A673 (cell line): ENCODE results near the gene PLCB4.

Experiments used
- EZH2 ChIP-seq: fragments of 200-600 bp; sonication (generic); IDR thresholded peaks from 2 replicates; pipeline ENCODE4 v1.6.1; 2017; ENCODE audit warnings: borderline replicate concordance, low read depth, mild to moderate bottlenecking, mixed read lengths, antibody characterized with exemption, low read length; ENCODE audit not compliant: poor library complexity, severe bottlenecking
- TF ChIP-seq, protein P1 (sequence below): fragments of 300-800, 200-600 bp; sonication (generic); conservative IDR thresholded peaks from 2 replicates; pipeline ENCODE4 v1.5.1; 2017; ENCODE audit warnings: low read depth, mild to moderate bottlenecking, antibody characterized with exemption, low read length, moderate library complexity, mixed read lengths

DNA sequence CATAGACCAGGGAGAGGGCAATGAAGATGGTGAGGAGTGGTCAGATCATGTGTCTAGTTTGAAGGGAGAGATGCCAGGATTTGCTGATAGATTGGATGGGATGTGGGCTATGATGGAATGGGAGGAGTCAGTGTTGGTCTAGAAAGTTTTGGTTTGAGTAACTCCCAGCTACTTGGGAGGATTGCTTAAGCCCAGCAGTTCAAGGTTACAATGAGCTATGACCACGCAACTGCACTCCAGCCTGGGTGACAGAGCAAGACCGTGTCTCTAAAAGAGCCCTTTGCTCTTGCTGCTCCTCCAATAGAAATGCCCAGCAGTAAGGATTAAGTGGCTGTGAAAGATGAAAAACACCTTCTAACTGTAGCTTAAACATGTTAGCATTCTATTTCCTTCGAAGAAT, 427.3 kb downstream of the PLCB4 start:
- TF ChIP-seq, protein P1, sequence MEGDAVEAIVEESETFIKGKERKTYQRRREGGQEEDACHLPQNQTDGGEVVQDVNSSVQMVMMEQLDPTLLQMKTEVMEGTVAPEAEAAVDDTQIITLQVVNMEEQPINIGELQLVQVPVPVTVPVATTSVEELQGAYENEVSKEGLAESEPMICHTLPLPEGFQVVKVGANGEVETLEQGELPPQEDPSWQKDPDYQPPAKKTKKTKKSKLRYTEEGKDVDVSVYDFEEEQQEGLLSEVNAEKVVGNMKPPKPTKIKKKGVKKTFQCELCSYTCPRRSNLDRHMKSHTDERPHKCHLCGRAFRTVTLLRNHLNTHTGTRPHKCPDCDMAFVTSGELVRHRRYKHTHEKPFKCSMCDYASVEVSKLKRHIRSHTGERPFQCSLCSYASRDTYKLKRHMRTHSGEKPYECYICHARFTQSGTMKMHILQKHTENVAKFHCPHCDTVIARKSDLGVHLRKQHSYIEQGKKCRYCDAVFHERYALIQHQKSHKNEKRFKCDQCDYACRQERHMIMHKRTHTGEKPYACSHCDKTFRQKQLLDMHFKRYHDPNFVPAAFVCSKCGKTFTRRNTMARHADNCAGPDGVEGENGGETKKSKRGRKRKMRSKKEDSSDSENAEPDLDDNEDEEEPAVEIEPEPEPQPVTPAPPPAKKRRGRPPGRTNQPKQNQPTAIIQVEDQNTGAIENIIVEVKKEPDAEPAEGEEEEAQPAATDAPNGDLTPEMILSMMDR, result no peak
- TF ChIP-seq EZH2, result no peak
